Transverse colon (tissue), 4 donors: ENCODE measurements around the gene IMPG2.

Experiments used
- EP300 ChIP-seq: sonication (generic); formaldehyde crosslinking; IDR thresholded peaks from one replicate; pipeline ENCODE4 v1.6.1; 2017; ENCODE audit warnings: antibody characterized with exemption, low read depth
- POLR2A ChIP-seq: fragments of 450-650 bp; IDR thresholded peaks from one replicate; pipeline ENCODE4 v1.6.1; 2016; ENCODE audit warnings: antibody characterized with exemption, mild to moderate bottlenecking, moderate library complexity
- POLR2AphosphoS5 ChIP-seq, 3 donors: sonication (generic); formaldehyde crosslinking; IDR thresholded peaks; one replicate each; pipeline ENCODE4 v1.6.1; 2016; ENCODE audit warnings: antibody characterized with exemption in 3 of 3
- TF ChIP-seq, protein P1 (sequence below), 5 experiments: fragments of 200-600 bp in 3 of 5; fragments of 450-650 bp in 2 of 5; sonication (generic) in 3 of 5; IDR thresholded peaks; 1 replicate in 2 of 5; 2 replicates in 3 of 5; pipeline ENCODE4 v1.5.1; 2016 to 2017; ENCODE audit warnings: antibody characterized with exemption in 5 of 5, inconsistent platforms in 3 of 5, mild to moderate bottlenecking in 2 of 5, moderate library complexity in 1 of 5

DNA sequence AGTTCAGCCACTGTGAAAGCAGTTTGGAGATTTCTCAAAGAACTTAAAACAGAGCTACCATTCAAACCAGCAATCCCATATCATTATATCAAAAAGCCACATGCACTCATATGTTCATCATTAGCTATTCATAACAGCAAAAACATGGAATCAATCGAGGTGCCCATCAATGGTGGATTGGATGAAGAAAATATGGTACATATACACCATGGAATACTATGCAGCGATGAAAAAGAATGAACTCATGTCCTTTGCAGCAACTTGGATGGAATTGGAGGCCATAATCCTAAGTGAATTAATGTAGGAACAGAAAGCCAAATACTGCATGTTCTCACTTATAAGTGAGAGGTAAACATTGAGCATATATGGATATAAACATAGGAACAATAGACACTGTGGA is 32.1 kb downstream of the IMPG2 start:
- TF ChIP-seq, protein P1, sequence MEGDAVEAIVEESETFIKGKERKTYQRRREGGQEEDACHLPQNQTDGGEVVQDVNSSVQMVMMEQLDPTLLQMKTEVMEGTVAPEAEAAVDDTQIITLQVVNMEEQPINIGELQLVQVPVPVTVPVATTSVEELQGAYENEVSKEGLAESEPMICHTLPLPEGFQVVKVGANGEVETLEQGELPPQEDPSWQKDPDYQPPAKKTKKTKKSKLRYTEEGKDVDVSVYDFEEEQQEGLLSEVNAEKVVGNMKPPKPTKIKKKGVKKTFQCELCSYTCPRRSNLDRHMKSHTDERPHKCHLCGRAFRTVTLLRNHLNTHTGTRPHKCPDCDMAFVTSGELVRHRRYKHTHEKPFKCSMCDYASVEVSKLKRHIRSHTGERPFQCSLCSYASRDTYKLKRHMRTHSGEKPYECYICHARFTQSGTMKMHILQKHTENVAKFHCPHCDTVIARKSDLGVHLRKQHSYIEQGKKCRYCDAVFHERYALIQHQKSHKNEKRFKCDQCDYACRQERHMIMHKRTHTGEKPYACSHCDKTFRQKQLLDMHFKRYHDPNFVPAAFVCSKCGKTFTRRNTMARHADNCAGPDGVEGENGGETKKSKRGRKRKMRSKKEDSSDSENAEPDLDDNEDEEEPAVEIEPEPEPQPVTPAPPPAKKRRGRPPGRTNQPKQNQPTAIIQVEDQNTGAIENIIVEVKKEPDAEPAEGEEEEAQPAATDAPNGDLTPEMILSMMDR (IDR thresholded peaks at IDR 0.05): no peak
- TF ChIP-seq POLR2A (no peak), EP300 (no peak), POLR2AphosphoS5 (IDR thresholded peaks at IDR 0.05) (no peak)
